GM21526 (cell line): Measurements from ENCODE around the gene KCNMA1.

ENCODE experiments used
- ATAC-seq: cut with Tn5 transposase; IDR thresholded peaks from one replicate; pipeline ENCODE4 v1.9.1; 2021; ENCODE audit warnings: moderate library complexity; ENCODE audit not compliant: unreplicated experiment, low FRiP score

The KCNMA1 gene

DNA sequence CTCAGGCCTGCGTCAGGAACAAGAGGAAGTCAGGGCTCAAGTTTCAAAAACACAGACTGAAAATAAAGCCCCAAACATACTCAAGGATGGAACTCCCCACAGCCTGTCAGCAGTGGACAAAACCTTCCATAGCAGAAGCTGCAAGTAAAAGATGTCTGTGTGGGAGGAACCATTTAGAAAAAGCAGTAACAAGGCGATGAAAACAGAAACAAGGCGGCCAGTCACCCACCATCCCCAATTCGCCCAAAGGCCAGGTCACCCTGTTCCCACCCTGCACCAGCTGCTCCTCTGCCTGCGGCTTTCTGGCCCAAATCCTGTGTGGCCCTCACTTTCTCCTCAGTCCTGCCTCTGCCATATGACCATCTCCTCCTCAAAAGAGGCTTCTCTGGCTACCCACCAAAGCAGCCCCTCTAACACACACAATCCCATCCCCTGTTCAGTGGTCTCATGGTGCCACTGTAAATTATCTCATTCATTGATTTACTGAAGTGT lies 27.8 kb downstream of the KCNMA1 start:
- ATAC-seq, result no peak

- ATAC-seq, result no peak
Observed at GRCh38 chr10:77608281-77608680, 29.3 kb downstream of the KCNMA1 start.

DNA sequence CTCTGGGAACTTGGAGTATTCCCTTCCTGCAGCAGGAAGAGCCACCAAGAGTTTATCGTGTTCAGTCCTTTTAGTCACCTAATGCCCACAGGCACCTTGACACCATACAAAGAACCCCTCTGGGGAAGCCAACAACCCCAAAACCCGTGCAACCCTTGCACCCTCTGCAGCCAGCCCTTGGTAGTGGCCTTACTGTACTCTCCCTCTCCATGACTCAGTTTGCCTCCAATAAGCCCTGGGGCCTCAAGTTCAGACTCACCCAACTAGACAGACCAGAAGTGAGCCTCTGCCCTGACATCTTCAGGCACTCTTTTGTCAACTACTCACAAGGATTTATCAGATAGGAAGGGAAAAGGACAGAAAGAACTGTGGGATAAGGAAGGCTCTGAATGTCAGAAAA lies 30.9 kb downstream of the KCNMA1 start:
- ATAC-seq, result no peak

GRCh38 chr10:77605466-77605865 lies 32.1 kb downstream of the KCNMA1 start:
- ATAC-seq, result no peak

GRCh38 chr10:77604941-77605351 lies 32.7 kb downstream of the KCNMA1 start:
- no peak for ATAC-seq

DNA sequence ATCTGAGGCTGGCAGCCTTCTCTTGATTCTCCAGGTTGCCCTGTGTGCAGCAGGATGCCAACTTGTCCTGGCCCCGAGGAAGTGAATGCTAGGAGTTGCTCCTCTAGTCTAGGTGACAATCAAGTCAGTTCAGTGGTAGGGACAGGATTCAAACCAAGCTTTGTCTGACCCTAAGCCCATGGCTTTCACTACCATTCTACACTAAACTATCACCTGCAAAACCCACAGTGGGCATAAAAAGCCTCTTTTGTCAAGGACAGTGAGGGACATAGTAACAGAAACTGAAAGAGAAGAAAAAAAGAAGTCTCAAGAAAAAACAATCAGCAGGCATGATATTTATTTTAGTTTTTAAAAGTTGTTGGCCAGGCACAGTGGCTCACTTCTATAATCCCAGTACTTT lies 33.5 kb downstream of the KCNMA1 start:
- ATAC-seq, result no peak

GRCh38 chr10:77603534-77603927 lies 34.1 kb downstream of the KCNMA1 start:
- ATAC-seq, result no peak

DNA sequence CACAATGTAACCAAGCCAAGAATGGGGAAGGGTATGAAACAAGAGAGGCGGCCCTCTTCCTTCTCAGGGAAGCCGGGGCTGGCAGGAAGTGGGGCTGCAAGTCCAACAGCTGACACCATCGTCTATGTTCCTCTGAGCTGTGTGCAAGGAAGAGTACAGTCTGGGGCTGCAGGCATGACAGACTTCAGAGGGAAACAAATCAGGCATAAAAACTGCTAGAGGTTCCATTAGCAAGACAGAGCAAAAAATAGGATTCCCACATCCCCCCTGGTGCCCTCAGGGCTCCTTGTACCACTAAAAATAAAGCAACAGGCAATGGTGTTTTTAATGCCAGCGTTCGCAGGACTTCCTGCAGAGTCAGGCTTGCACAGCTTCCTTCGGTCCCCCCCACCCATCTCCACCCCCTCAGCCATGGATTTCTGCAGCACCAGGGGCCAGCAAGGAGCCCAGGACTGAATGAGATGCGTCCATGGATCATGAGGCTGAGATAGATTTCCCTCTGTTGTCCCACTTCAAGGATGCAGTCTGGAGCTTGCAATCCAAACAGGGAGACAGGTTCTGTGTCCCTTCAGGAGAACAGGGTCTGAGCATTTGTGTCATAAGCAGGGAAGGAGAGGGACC lies 34.6 kb downstream of the KCNMA1 start:
- ATAC-seq, result no peak

GRCh38 chr10:77602231-77602912 lies 35.2 kb downstream of the KCNMA1 start:
- ATAC-seq, result no peak

DNA sequence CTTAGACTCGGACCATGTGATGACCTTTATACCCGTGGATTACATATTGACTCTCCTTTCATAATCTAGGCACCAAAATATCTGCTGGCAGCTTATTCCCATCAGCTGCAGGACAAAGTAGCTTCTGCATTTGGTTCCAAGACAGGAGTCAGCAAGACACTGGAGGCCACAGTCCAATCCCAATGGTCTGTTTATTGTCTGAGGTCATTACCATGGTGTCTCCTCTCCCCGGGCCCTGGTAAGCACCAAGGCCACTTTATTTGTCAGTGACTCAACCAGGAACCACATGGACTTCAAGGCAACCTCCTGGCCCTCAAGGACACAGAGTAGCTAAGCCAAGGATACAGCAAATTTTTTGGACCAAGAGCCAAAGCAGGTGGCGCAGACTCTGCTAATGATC lies 36.1 kb downstream of the KCNMA1 start:
- no peak for ATAC-seq

DNA sequence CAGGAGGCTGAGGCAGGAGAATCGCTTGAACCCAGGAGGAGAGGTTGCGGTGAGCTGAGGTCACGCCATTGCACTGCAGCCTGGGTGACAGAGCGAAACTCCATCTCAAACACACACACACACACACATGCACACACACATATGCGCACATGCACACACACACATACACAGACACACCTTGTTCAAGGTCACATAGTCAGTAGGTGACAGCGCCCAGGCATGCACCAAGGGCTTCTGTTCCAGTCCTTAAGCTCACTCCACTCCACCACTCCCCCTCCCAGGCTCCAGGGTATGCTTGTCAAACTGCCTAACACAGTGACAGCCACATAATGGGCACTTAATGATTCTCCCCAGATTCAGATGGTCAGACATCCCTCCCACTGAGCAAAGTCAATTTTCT lies 37.0 kb downstream of the KCNMA1 start:
- ATAC-seq, result no peak

GRCh38 chr10:77599651-77600050 lies 38.0 kb downstream of the KCNMA1 start:
- ATAC-seq, result no peak

- no peak for ATAC-seq
Observed at GRCh38 chr10:77598606-77599005, 39.0 kb downstream of the KCNMA1 start.

DNA sequence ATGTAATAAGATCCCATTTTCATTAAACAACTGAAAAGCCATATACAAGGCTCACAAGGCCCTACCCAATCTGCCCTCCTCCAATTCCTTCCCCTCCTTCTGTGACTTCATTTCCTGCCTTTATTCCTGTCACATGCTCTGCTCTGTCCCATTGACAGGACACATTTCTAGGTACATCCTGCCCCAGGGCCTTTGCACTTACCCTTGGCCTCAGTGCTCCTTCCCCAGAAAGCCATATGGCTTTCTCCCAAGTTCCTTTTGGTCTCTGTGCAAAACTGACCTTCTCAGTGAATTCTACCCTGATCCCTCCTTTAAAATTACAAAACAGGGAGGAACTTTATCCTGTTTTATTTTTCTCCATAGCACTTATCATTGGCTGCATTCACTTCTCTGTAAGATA lies 40.0 kb downstream of the KCNMA1 start:
- no peak for ATAC-seq

DNA sequence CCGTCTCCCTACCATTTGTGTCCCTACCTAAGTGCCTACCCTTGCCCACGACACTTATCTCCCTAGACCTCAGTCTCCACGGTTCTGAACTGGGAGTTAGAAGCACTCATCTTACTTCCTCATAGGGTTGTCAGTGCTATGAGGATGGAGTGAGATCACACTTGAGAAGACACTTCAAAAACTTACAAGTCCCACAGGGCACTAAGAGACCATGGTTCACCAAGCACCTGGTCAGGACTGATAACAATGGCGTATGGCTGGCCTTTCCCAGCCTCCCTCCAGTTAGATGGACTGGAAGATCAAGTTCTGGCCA lies 43.2 kb downstream of the KCNMA1 start:
- no peak for ATAC-seq

DNA sequence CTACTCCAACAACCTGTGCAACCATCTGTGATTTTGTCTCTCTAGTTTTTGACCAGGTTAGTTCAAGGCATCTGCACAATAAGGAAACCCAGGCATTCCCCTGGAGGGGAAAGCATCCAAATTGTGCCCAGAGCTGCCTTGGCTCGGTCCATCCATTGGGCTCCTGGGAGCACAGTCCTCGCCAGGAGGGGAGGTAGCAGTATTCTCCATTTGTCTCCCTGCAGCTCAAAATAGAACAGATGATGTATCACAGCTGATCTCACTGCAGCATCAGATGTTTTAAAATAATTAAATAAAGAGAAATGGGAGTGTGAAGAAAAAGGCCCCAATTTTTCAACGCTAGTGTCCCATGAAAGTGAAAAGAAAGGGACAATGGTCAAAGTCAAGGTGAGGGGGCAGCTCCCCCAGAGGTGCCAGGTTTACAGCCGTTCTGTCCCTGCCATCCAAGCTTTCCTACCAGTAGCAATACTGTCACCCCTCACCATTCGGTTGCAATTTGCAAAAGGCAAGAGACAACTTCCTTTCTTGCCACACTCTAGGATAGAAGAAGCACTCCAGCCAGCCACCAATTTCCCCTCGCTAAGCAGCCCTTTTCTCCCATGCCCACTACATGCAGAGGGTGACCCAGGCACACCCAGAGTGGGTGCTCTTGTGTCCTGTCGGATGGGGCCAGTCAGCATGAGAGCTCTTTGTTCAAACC lies 43.7 kb downstream of the KCNMA1 start:
- no peak for ATAC-seq

GRCh38 chr10:77592946-77593636 lies 44.5 kb downstream of the KCNMA1 start:
- ATAC-seq, result no peak

DNA sequence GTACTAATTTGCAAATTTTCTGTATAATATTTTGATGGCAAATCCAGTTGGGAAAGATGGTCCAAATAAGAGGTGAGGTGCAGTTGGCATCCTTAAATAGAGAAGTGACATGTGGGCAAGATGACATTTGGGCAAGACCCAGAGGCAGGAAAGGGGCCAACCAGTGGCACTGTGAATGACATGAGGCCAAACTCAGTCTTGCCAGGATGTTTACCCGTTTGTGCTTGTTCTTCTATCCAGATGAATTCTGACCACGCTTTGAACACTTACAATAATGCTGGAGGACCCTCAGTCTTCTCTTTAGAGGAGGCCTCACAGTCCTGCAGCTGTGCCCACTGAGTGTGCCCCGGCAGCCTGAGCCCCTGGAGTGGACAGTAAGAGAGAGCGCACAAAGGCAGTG lies 45.1 kb downstream of the KCNMA1 start:
- ATAC-seq, result no peak

DNA sequence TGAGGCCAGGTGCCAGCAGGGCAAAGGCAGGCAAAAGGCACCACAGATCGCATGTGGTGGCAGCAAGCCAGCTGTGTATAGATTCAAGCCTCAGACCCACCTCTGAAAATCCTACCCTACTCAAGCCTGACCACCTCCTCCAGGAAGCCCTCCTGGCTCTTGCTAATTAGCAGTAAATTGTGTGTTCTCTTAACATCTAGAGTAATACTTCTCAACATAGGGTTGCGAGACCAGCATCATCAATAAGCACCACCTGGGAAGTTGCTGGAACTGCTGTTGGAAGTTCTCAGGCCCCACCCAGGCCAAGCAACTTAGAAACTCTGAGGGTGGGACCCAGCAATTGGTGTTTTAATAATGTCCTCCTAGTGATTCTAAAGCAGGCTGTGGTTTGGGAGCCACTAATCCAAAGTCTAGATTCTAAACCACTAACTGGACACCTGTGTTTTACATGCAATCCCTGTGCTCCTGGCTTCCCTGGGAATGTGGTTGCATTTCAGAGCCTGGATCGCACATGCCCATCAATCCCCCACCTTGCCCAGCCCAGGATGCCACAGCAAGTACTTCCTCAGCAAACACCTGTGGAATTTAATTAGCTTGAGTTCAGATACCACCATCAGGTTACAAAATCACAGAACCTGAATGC lies 46.2 kb downstream of the KCNMA1 start:
- ATAC-seq, result no peak

GRCh38 chr10:77590344-77591237 lies 47.0 kb downstream of the KCNMA1 start:
- ATAC-seq, result no peak
